Fibroblast of the aortic adventitia (primary cell): ENCODE results near the gene RAD9A. TPM values are rescaled to one million over a fixed set of nuclear protein-coding genes. Genes with fewer than 3 reads are reported as not detected.

ENCODE experiments used
- DNase-seq: peaks from one replicate; pipeline ENCODE4 v3.0.0-alpha.2; 2010; ENCODE audit warnings: low read depth
- H3K4me3 ChIP-seq: 2 replicates; pipeline ENCODE4 v1.5.1; 2011; ENCODE audit warnings: low read depth, mild to moderate bottlenecking, control low read depth, low read length, moderate library complexity
- total RNA-seq: library from RNA; depleted of rRNA; stranded (reverse); fragments of >200 nt; gene quantifications from 2 replicates; pipeline ENCODE4 v1.2.3, GENCODE V29; 2012; ENCODE audit warnings: low replicate concordance
- TF ChIP-seq, protein P1 (sequence below): IDR thresholded peaks from 2 replicates; pipeline ENCODE4 v1.5.1; 2011; ENCODE audit warnings: mild to moderate bottlenecking, low read length, control low read depth, inconsistent platforms; ENCODE audit not compliant: insufficient read depth

RAD9A gene
- total RNA-seq, 1 donor, result 4.7 TPM

GRCh38 chr11:67393437-67393836 lies 1.7 kb downstream of the RAD9A start:
- no peak for DNase-seq
- TF ChIP-seq, protein P1, sequence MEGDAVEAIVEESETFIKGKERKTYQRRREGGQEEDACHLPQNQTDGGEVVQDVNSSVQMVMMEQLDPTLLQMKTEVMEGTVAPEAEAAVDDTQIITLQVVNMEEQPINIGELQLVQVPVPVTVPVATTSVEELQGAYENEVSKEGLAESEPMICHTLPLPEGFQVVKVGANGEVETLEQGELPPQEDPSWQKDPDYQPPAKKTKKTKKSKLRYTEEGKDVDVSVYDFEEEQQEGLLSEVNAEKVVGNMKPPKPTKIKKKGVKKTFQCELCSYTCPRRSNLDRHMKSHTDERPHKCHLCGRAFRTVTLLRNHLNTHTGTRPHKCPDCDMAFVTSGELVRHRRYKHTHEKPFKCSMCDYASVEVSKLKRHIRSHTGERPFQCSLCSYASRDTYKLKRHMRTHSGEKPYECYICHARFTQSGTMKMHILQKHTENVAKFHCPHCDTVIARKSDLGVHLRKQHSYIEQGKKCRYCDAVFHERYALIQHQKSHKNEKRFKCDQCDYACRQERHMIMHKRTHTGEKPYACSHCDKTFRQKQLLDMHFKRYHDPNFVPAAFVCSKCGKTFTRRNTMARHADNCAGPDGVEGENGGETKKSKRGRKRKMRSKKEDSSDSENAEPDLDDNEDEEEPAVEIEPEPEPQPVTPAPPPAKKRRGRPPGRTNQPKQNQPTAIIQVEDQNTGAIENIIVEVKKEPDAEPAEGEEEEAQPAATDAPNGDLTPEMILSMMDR, result no peak
- H3K4me3 ChIP-seq, result peak overlapping the region; percentile 22

DNA sequence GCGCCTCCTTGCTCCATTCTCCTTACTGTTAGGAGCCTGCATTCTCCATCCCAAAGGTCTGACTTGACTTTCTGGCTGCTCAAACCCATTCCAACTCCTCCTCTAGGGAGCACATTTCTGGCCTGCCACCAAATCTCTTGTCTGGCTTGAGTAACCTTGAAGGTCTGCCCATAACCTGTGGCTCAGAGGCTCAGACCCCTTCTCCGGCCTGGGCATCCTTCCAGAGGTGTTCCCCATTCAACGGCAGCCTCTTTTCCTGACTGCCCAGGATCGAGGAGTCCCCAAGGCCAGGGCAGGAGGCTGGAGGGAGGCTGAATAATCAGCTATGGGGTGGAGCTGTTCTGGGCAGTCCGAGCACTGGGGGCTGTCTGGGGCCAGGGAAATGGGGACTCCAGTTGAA lies 2.2 kb downstream of the RAD9A start:
- H3K4me3 ChIP-seq, result no peak overlapping the region
- no peak for DNase-seq
- TF ChIP-seq, protein P1, result no peak

DNA sequence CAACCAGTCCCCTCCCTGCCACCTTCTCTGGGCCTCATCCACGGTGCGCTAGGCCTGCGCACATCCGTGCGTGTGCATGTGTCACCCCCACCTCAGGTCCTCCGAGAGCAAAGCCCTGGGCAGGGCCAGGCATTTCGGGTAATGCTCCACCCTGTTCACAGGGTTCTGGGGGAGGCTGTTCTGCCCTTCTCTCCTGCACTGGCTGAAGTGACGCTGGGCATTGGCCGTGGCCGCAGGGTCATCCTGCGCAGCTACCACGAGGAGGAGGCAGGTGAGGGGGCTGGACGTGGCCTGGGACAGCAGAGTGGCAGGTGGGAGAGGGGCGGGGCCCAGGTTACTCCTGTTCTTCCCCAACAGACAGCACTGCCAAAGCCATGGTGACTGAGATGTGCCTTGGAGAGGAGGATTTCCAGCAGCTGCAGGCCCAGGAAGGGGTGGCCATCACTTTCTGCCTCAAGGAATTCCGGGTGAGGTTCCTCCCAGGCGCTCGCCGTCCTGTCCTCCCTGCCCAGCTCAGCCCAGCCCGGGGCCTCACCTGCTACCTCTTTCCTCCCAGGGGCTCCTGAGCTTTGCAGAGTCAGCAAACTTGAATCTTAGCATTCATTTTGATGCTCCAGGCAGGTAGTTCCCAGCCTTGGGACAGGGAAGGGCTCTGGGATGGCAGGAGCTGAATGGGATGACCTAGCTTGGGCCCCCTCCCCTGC lies 3.9 kb downstream of the RAD9A start:
- DNase-seq, result no peak
- H3K4me3 ChIP-seq, result no peak overlapping the region
- TF ChIP-seq, protein P1, result no peak

DNA sequence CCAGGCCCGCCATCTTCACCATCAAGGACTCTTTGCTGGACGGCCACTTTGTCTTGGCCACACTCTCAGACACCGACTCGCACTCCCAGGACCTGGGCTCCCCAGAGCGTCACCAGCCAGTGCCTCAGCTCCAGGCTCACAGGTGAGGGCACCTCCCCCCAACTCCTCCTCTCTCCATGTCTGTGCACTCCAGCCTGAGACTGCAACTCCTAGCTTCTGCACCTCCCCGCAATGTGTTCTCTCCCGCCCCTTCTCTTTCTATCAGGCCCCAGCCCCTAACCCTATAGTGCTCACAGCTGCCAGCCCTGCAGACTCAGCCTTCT lies 4.4 kb downstream of the RAD9A start:
- H3K4me3 ChIP-seq, result no peak overlapping the region
- no peak for DNase-seq
- TF ChIP-seq, protein P1, result no peak

DNA sequence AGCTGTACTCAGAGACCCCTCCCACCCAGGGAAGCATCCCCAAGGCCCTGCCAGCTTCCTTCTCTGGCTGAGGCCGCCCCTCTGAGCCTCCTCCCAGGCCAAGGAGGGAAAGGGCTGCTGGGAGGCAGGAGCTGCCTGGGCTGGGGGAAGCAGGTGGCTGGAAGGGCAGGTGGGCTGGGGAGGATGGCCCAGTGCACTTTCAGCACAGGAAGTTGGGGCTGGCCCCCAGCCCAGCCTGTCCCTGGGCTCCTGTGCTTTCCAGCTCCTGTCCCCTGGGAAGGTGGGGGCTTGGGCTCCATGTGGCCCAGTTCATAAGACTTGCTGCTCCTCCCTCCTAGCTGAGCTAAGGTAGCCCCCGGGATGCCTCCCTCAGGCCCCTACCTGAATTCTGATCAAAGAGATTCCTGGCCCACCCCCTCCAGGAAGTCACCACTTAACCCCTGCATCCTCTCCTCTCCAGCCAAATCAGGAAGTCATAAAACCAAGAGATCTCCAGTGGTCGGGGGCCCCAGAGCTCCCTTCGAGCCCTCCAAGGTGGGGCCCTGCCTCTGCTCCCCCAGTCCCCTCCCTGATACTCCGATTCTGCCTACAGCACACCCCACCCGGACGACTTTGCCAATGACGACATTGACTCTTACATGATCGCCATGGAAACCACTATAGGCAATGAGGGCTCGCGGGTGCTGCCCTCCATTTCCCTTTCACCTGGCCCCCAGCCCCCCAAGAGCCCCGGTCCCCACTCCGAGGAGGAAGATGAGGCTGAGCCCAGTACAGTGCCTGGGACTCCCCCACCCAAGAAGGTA lies 5.0 kb downstream of the RAD9A start:
- TF ChIP-seq, protein P1, result no peak
- DNase-seq, result no peak
- H3K4me3 ChIP-seq, result no peak overlapping the region

DNA sequence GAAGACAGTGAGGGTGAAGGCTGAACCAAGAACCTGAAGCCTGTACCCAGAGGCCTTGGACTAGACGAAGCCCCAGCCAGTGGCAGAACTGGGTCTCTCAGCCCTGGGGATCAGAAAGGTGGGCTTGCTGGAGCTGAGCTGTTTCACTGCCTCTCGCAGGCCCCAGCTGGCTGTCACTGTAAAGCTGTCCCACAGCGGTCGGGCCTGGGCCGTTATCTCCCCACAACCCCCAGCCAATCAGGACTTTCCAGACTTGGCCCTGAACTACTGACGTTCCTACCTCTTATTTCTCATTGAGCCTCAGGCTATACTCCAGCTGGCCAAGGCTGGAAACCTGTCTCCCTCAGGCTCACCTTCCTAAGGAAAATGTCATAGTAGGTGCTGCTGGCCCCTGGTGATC lies 5.8 kb downstream of the RAD9A start:
- H3K4me3 ChIP-seq, result no peak overlapping the region
- TF ChIP-seq, protein P1, result no peak
- DNase-seq, result no peak
